ENCODE data around the gene TLE1.
"Not testable (repeated sequence)": the region's sequence is repeated elsewhere in the genome, so short reads cannot be mapped to it uniquely, and the experiment has no call there.

TLE1 gene

GRCh38 chr9:81621785-81622259, 67.5 kb downstream of the TLE1 start:
- no peak for DNase-seq

- no peak for DNase-seq
Measured at GRCh38 chr9:81621118-81621517, 68.2 kb downstream of the TLE1 start.

- DNase-seq = no peak
Measured at GRCh38 chr9:81620002-81620390, 69.4 kb downstream of the TLE1 start.

DNA sequence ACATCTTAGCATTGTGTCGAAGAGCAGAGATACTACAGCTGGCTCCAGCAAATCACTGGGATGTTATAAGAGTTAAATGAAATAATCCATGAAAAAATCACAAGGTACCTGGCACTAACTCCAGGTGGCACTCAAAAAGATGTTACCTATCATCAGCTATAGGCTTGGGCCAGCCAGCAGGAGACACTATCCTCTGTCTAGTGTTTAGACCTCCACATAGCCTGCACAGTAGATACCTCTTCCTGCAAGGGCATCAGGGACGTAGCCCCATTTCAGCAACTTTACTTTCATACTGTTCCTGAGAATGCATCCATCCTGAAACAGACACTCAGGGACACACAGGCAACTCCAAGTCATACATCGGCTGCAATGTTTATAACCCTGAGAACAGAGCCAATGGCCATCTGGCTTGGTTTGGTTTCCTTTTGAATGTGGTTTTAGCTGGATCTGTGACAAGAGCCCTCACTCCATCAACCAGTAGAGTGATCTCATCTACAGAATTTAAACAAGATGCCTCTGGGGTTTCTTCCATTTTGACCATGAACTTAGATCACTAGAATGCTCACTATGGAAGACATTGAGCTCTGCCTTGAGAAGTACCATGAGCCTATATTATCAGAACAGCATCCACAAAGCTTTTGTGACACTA, 69.9 kb downstream of the TLE1 start:
- no peak for DNase-seq

DNA sequence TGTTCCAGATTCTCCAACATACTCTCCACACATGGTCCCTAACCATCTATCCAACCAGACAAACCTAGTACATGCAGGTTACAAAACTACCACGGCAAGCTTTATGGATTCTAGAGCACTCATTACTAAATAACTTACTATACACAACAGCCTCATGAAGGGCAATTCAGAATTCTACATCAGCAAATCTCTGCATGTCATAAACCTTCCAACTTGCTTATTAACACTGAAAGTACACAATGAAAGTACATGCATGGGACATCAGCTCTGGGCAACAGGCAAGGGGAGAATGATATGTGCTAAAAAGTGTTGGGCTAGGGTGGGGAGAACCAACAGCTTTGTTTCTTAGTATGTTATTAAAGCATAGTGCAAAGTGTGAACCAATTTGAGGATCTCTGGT, 70.4 kb downstream of the TLE1 start:
- no peak for DNase-seq

- no peak for DNase-seq
Measured at GRCh38 chr9:81616141-81616540, 73.2 kb downstream of the TLE1 start.

DNA sequence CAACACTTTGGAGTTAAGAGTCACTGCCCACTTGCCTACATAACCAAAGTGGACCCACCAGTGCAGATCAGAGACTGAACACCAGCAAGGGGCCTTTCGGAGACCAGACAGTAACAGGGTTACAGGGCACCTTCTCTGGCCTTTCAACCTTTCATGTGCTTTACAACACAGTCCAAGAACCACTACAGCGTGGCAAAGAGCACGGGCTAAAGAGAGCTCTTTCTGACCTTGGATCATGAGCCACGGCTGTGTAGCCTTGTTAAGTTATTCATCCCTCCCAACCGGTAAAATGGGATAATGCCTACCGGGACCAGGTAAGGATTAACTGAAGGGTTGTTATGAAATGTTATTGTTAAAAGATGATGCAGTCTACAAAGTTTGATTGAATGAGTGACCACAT, 75.0 kb downstream of the TLE1 start:
- DNase-seq = no peak

DNA sequence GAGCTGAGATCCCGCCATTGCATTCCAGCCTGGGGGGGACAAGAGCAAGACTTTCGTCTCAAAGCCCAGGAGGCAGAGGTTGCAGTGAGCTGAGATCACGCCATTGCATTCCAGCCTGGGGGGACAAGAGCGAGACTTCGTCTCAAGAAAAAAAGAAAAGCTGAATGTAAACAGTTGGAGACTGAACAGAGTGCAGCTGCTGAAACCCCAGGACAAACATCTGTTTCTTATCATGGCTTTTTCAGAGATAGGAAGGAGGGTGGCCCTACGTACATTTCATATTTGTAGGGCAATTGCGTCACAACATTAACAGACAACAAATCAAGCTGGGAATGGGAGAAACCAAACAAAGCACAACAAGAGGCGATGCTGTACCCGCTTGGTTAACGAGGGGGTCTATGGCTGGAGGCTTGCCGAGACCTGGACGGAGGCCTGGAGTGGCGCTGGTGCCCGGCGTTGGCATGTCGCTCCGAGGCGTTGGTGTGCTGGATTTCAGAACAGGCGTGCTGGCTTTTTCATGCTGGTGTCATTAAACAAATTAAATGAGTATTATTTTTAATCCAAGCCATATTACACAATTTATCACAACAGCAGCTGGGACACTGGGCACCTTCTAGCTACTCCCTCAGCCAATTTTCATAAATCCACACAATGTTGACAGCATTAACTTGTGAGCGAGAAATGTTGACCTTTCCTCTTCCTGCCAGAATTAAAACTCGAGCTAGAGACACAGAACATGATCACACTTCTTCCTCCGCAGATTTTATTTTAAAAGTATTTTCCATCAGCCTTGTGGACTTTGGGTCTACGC, 76.1 kb downstream of the TLE1 start:
- no peak for DNase-seq

DNA sequence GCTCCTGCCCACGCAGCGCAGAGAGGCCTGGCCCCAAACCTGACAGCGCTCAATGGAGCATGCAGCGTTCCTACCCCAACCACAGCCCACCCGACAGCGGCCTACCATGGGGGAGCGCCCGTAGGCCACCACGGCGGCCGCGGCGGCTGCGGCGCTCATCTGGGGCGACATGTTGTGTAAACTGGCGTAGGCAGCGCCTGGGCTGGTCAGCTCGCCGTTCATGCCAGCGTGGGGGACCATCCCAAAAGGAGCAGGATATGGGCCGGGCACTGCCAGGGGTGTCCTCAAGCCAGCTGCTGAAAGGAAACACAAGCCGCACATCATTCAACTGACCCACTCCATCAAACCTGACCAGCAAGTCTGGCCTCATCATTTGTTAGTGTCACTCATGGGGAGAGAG, 77.7 kb downstream of the TLE1 start:
- DNase-seq = no peak

DNA sequence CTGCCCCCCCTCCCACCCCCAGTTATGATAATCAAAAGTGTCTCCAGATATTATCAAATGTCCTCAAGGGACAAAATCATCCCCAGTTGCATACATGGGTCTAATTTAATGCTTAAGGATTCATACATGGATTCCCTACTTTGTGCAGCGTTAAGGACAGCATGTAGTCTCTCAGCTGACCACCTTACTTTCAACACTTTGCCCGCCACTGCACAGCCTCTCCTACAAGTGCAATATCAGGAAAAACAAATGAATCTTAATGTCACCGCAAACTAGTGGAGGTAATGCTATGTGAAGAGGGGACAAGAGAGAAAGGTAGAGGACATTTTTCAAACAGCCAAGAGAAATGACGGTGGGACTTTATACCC, 78.6 kb downstream of the TLE1 start:
- DNase-seq = no peak

DNA sequence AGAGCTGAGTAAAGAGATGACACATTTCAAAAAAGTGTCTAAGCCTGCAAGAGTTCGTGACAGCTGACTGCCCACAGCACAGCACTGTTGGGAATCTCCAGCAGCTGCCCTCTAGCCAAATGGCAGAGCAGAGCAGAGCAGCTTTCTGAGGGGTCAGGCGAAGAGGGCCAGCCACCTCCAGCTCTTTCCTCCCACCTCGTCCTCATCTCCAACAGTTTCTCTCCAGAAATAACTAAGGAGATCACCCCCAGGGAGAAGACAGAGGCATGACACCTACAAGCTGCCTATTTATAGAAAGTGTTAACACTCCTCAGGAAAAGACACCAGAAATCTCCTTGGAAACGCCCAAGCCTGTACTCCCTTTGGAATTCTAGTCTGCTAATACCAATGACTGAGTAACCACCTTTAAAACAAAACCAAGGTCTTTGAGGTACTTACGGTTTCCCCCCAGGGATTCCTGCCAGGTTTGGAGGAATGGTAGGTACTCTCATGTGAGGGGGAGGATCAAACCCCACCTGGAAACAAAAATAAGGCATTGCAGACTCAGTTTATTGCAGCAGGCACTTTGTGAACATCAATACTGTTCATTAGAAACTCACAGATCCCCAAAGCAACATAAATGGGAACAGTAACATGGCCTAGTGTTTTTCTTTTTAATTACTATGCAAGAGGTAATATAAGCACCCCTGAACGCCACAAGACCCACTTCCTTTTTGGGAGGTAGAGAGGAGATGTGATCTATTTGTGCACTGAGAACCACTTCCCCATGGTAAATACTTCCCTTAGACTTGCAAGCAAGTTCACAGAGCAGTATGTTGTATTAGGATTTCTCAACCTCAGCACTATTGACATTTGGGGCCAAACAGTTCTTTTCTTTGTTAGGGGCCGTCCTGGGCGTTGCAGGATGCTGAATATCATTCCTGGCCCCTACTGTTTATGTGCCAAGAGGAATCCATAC, 79.3 kb downstream of the TLE1 start:
- no peak for DNase-seq

DNA sequence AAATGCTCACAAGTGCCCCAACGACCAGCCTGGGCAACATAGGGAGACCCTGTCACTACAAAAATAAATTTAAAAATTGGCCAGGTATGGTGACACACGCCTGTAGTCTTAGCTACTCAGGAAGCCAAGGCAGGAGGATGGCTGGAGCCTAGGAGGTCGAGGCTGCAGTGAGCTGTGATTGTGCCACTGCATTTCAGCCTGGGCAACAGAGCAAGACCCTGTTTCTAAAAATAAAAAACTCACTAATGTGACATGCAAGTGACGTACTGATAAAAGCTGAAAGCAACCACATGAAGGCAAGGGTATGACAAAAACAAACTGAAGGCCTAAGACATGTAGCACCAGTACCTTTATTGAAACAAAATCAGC, 81.1 kb downstream of the TLE1 start:
- no peak for DNase-seq

GRCh38 chr9:81607593-81608288, 81.6 kb downstream of the TLE1 start:
- DNase-seq = no peak

DNA sequence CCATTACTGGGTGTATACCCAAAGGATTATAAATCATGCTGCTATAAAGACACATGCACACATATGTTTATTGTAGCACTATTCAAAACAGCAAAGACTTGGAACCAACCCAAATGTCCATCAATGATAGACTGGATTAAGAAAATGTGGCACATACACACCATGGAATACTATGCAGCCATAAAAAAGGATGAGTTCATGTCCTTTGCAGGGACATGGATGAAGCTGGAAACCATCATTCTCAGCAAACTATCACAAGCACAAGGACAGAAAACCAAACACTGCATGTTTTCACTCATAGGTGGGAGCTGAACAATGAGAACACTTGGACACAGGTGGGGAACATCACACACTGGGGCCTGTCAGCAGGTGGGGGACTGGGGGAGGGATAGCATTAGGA, 83.1 kb downstream of the TLE1 start:
- DNase-seq = not testable (repeated sequence)

DNA sequence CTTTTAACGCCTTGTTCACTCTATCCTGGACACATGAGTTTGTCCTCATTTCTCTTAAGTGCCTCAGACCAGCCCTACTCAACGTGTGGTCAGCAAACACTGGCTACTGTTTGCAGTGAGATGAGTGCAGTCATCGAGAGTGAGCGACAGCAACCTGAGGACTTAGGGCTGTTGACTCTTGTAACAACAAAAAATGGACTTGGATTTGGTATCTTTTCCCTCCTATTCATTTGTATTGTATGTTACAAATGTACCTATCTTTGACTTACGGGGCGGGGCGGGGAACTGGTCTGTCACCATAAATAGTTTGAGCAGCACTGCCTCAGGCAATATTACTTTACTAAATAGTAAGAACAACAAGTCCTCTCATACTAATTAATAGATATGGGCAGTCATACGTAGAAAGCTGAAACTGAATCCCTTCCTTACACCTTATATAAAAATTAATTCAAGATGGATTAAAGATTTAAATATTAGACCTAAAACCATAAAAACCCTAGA, 84.1 kb downstream of the TLE1 start:
- DNase-seq = no peak

DNA sequence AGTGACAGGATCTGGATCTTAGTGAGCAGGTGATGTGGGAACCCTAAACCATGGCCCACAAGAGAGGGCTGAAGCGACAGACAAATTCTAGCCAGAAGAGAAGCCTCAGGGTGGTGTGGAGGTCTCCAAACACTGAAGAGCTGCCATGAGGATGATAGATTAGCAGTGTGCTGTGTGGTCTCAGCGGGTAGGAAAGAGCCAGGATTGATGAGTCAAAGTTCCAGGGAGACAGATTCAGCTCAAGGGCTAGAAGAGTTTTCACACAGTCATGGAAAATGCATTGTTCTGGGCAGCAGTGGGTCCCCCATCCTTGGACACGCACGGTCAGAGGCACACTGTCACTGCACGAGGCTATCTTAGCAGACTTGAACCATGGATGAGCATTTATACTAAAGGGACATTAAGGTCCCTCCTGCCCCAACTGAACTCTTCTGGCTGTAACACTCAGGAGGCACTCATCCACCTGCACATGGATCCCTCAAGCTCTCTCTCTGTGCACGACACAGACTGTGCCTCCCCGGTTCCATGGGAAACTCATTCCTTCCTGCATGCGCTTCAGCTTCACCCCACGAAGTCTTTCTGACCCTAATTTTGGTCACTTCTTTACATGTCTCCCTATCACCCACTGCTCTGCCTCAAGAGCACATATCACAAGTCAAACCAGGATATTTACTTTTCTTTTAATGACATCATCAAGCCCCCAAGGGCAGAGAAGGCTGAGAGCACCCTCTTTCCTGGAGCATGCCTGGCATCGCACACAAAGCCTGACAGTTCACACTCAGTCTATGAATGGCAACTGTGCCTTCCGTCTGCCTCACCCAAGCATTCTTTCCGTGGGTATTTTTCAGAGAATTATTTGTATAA, 84.8 kb downstream of the TLE1 start:
- no peak for DNase-seq

GRCh38 chr9:81602887-81603680, 86.3 kb downstream of the TLE1 start:
- DNase-seq = no peak

DNA sequence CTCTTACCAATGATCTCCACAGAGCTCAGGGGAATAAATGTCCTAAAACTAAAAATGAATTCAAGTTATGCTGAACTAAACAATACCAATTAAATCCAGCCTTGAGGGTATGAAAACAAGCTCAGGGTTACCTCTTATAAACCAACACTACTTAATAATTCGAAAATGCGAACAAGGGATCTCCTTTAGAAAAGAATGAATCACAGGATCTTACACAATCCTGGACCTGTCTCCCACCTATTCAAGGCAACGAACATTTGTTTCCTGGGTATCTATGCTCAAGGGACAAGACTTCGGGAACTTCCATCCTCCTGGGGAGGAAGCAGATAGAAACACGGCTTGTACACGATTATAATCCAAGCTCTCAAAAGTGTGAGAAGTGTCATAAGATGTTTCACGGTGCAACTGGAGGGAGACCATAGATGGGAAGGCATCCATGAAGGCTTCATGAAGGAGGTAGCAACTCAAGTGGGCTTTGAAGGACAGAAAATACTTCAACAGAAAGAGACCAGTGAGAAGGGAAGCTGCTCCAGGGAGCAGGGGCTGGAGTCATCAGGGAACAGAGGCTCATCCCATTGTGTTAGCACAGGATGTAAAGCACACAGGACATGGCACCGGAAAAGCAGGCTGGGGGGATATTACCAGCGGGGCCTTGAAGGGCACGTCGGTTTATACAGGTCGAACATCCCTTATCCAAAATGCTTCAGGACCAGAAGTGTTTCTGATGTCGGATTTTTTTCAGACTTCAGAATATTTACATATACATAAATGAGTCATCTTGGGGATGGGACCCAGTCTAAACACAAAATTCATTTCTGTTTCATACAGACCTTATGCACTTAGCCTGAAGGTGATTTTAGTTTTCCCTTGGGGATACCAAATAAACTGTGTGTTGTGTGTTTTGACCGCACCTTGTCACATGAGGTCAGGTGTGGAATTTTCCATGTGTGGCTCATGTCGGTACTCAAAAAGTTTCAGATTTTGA, 87.4 kb downstream of the TLE1 start:
- DNase-seq = no peak

GRCh38 chr9:81600631-81601030, 88.7 kb downstream of the TLE1 start:
- no peak for DNase-seq

- DNase-seq = no peak
Measured at GRCh38 chr9:81599837-81600236, 89.5 kb downstream of the TLE1 start.

All from NCI-H1694 treated with DMSO at 0.1 percent for 48 hours (cell line).